ENCODE measurements around the gene CAPN3. TPM values are rescaled to one million over a fixed set of nuclear protein-coding genes. Genes with fewer than 3 reads are reported as not detected.

CAPN3 gene
- total and polyA plus RNA-seq, 7 experiments from 2014 or later, result 0.48 to 26.1 (median 15.5) TPM; not detected in 1

Other genes with a start within 250 kb of the CAPN3 start
- not detected for gene PLA2G4F, start 202.9 kb upstream of the CAPN3 start, total RNA-seq
- not detected for gene PLA2G4F, start 202.9 kb upstream of the CAPN3 start, polyA plus RNA-seq
- gene VPS39, start 151.2 kb upstream of the CAPN3 start, total RNA-seq, result 100 to 1,000 TPM in 2 of 5 experiments, 10 to 100 TPM in 3; 82.9 to 115 (median 97.3) TPM
- 10 to 100 TPM; 31.8 to 46.0 TPM for gene VPS39, start 151.2 kb upstream of the CAPN3 start, polyA plus RNA-seq
- 10 to 100 TPM; 31.3 to 57.2 (median 45.4) TPM for gene GANC, start 86.3 kb upstream of the CAPN3 start, total RNA-seq
- 10 to 100 TPM; 14.0 to 16.3 TPM for gene GANC, start 86.3 kb upstream of the CAPN3 start, polyA plus RNA-seq
- gene TMEM87A, start 86.1 kb upstream of the CAPN3 start, total RNA-seq, result 10 to 100 TPM; 41.8 to 61.8 (median 53.7) TPM
- gene TMEM87A, start 86.1 kb upstream of the CAPN3 start, polyA plus RNA-seq, result 10 to 100 TPM; 54.3 to 61.7 TPM
- 10 to 100 TPM; 32.4 to 54.3 (median 44.7) TPM for gene ZNF106, start 131.6 kb downstream of the CAPN3 start, total RNA-seq
- 10 to 100 TPM; 43.1 to 43.2 TPM for gene ZNF106, start 131.6 kb downstream of the CAPN3 start, polyA plus RNA-seq
- gene SNAP23, start 136.1 kb downstream of the CAPN3 start, total RNA-seq, result 10 to 100 TPM; 60.0 to 80.0 (median 70.6) TPM
- 10 to 100 TPM; 66.4 to 74.2 TPM for gene SNAP23, start 136.1 kb downstream of the CAPN3 start, polyA plus RNA-seq
- 10 to 100 TPM; 15.4 to 37.1 (median 18.0) TPM for gene LRRC57, start 189.3 kb downstream of the CAPN3 start, total RNA-seq
- 1 to 10 TPM; 4.5 to 4.8 TPM for gene LRRC57, start 189.3 kb downstream of the CAPN3 start, polyA plus RNA-seq
- gene HAUS2, start 189.3 kb downstream of the CAPN3 start, total RNA-seq, result 10 to 100 TPM; 12.0 to 35.4 (median 16.8) TPM
- 10 to 100 TPM; 30.9 to 31.9 TPM for gene HAUS2, start 189.3 kb downstream of the CAPN3 start, polyA plus RNA-seq
- gene STARD9, start 216.1 kb downstream of the CAPN3 start, total RNA-seq, result 10 to 100 TPM in 1 of 5 experiments, 1 to 10 TPM in 4; 2.4 to 10.5 (median 4.5) TPM
- gene STARD9, start 216.1 kb downstream of the CAPN3 start, polyA plus RNA-seq, result under 1 TPM; 0.13 to 0.87 TPM